Measurements from ENCODE around the gene DTNB.

- no peak for TF ChIP-seq POLR2A (IDR thresholded peaks at IDR 0.05)
- no peak for TF ChIP-seq CTCF (IDR thresholded peaks at IDR 0.05)
Measured at GRCh38 chr2:25701801-25702200, 28.4 kb upstream of the DTNB start.

Measured in Peyer's patch (tissue), 4 donors.